B cell (primary cell): ENCODE data around the gene RBM46. TPM values are rescaled to one million over a fixed set of nuclear protein-coding genes. Genes with fewer than 3 reads are reported as not detected.
A peak's percentile ranks its signal among the peaks of the same experiment; 100 is the strongest.

Source experiments
- ATAC-seq: fragments of 200-7000 bp; cut with Tn5 transposase; one replicate; pipeline ENCODE4 v1.10.0; 2021; ENCODE audit warnings: low read depth, mild to moderate bottlenecking, moderate number of reproducible peaks, moderate library complexity
- CTCF ChIA-PET: fragments of 350-600 bp; sonication (Branson Sonifier 250); formaldehyde crosslinking; loops from one replicate; lab custom pipeline; 2021; ENCODE audit warnings: antibody characterized with exemption, inconsistent platforms; lab: Charles Lee
- POLR2A ChIA-PET: fragments of 350-600 bp; sonication (Branson Sonifier 250); formaldehyde crosslinking; loops from one replicate; lab custom pipeline; 2021; ENCODE audit warnings: antibody characterized with exemption; lab: Charles Lee
- DNase-seq: peaks from one replicate; pipeline ENCODE4 v3.0.0; 2013
- H2AFZ ChIP-seq: 2 replicates; pipeline ENCODE4 v1.6.1; 2012; ENCODE audit warnings: mild to moderate bottlenecking, low read depth, low read length; ENCODE audit not compliant: insufficient read depth, poor library complexity, severe bottlenecking
- H3K27ac ChIP-seq, 2 donors: 1 replicate in 1 of 2; 2 replicates in 1 of 2; pipeline ENCODE4 v1.5.1; 2012 to 2013; ENCODE audit warnings: low read length in 2 of 2, mild to moderate bottlenecking in 2 of 2, moderate library complexity in 1 of 2
- H3K27me3 ChIP-seq, 4 experiments: fragments of 200-600 bp in 1 of 4; sonication (generic) in 1 of 4; replicated peaks in 1 of 4; 1 replicate in 2 of 4; 2 replicates in 2 of 4; pipeline versions ENCODE4 v1.6.1 to v1.7.0; 2013 to 2016; ENCODE audit warnings: low read length in 3 of 4, mild to moderate bottlenecking in 2 of 4, mixed read lengths in 1 of 4, moderate library complexity in 1 of 4; ENCODE audit not compliant: insufficient read depth in 4 of 4, control insufficient read depth in 3 of 4; ENCODE audit errors: control extremely low read depth in 1 of 4
- H3K36me3 ChIP-seq, 2 experiments: replicated peaks in 1 of 2; 1 replicate in 1 of 2; 2 replicates in 1 of 2; pipeline versions ENCODE4 v1.6.1 to v1.7.1; 2013; ENCODE audit warnings: low read length in 1 of 2; ENCODE audit not compliant: insufficient read depth in 2 of 2, control insufficient read depth in 1 of 2; ENCODE audit errors: control extremely low read depth in 1 of 2, extremely low read depth in 1 of 2
- H3K4me1 ChIP-seq, 2 donors: fragments of 200-600 bp in 1 of 2; sonication (generic) in 1 of 2; 1 replicate in 1 of 2; 2 replicates in 1 of 2; pipeline versions ENCODE4 v1.5.1 to v1.6.1; 2013 to 2017; ENCODE audit warnings: low read length in 2 of 2; ENCODE audit not compliant: control insufficient read depth in 2 of 2, insufficient read depth in 2 of 2
- H3K4me2 ChIP-seq: replicated peaks from 2 replicates; pipeline ENCODE3; 2012; ENCODE audit warnings: mild to moderate bottlenecking, low read depth, low read length; ENCODE audit not compliant: poor library complexity, severe bottlenecking
- H3K4me3 ChIP-seq, 5 experiments: fragments of 200-600 bp in 1 of 5; sonication (generic) in 1 of 5; 1 replicate in 3 of 5; 2 replicates in 2 of 5; pipeline versions ENCODE4 v1.5.1 to v1.7.0; 2011 to 2016; ENCODE audit warnings: low read length in 4 of 5, mild to moderate bottlenecking in 4 of 5, low read depth in 2 of 5, control low read depth in 1 of 5, moderate library complexity in 1 of 5; ENCODE audit not compliant: insufficient read depth in 1 of 5; ENCODE audit errors: control extremely low read depth in 1 of 5, extremely low read depth in 1 of 5
- H3K79me2 ChIP-seq: fragments of 200-600 bp; sonication (generic); one replicate; pipeline ENCODE4 v1.6.0; 2016; ENCODE audit warnings: low read length; ENCODE audit not compliant: control insufficient read depth, insufficient read depth
- H3K9ac ChIP-seq: fragments of 200-600 bp; sonication (generic); 2 replicates; pipeline ENCODE4 v1.6.1; 2017; ENCODE audit warnings: mild to moderate bottlenecking, low read length, moderate library complexity
- H3K9me3 ChIP-seq, 3 donors: one replicate each; pipeline versions ENCODE4 v1.6.1 to v1.7.1; 2013; ENCODE audit warnings: low read length in 2 of 3; ENCODE audit not compliant: control insufficient read depth in 2 of 3, insufficient read depth in 1 of 3; ENCODE audit errors: control extremely low read depth in 1 of 3
- H4K20me1 ChIP-seq: 2 replicates; pipeline ENCODE4 v1.6.0; 2012; ENCODE audit warnings: mild to moderate bottlenecking, low read length; ENCODE audit not compliant: insufficient read depth, control insufficient read depth, poor library complexity, severe bottlenecking
- H3K27ac Mint-ChIP-seq: one replicate; pipeline ENCODE4 v1.8.0; 2021; ENCODE audit warnings: mixed read lengths
- H3K27me3 Mint-ChIP-seq: one replicate; pipeline ENCODE4 v1.8.0; 2021; ENCODE audit warnings: mixed read lengths
- H3K4me1 Mint-ChIP-seq: one replicate; pipeline ENCODE4 v1.8.0; 2021; ENCODE audit warnings: mixed read lengths
- H3K4me3 Mint-ChIP-seq: one replicate; pipeline ENCODE4 v1.8.0; 2021; ENCODE audit warnings: mixed read lengths
- H3K9me3 Mint-ChIP-seq: one replicate; pipeline ENCODE4 v1.8.0; 2022; ENCODE audit warnings: mixed read lengths; ENCODE audit not compliant: insufficient read depth
- CTCF ChIP-seq: fragments of 200-600 bp; IDR thresholded peaks from one replicate; pipeline ENCODE4 v1.8.0; 2022; ENCODE audit warnings: antibody characterized with exemption, mild to moderate bottlenecking
- EZH2 ChIP-seq: IDR thresholded peaks from 2 replicates; pipeline ENCODE4 v1.6.1; 2012; ENCODE audit warnings: borderline replicate concordance, low read depth, mild to moderate bottlenecking, moderate library complexity, low read length; ENCODE audit not compliant: insufficient read depth, poor library complexity, severe bottlenecking
- WGBS: methylation state at CpG from one replicate; pipeline ENCODE4 v1.1.5; 2013; ENCODE audit warnings: missing lambda C conversion rate; ENCODE audit not compliant: insufficient coverage; 5-methylcytosine and 5-hydroxymethylcytosine counted together
- intact Hi-C: fragments of 100-400 bp; cut with micrococcal nuclease; formaldehyde crosslinking; loops from one replicate; pipeline ENCODE4 v1.10.0; 2022
- polyA plus RNA-seq: library from polyadenylated mRNA; depleted of rRNA; stranded (reverse); fragments of >200 nt; gene quantifications from 2 replicates; pipeline ENCODE4 v1.2.3, GENCODE V29; 2012
- total RNA-seq, 2 donors: library from RNA; stranded (reverse); fragments of 120-200 nt in 1 of 2; gene quantifications; 1 replicate in 1 of 2; 2 replicates in 1 of 2; pipeline versions ENCODE4 v1.2.3 to v1.2.4, GENCODE V29; 2013 to 2022

The RBM46 gene
- total and polyA plus RNA-seq, 2 donors (not counting 1 experiment from before 2014, with no cell fraction given): not detected

- no peak overlapping the region for H3K4me3 Mint-ChIP-seq
- ATAC-seq: no peak
Measured at GRCh38 chr4:154854362-154854761, 73.3 kb downstream of the RBM46 start.

GRCh38 chr4:154858166-154858565, 77.1 kb downstream of the RBM46 start:
- Histone ChIP-seq H3K9ac (no peak overlapping the region), H3K4me3 (no peak overlapping the region), H3K36me3 (no peaks in the 10 kb centered on the region), H3K4me1 (no peaks in the 10 kb centered on the region), H3K4me2 (no peak overlapping the region), H3K27ac (no peak overlapping the region), H3K27me3 (no peaks in the 10 kb centered on the region), H4K20me1 (no peaks in the 10 kb centered on the region), H3K79me2 (no peaks in the 10 kb centered on the region), H3K9me3 (peaks cover 0 to 8% (median 0%) of the 10 kb centered on the region in 3 donors), H2AFZ (no peak overlapping the region)
- no peaks in the 10 kb centered on the region for H3K4me1 Mint-ChIP-seq
- intact Hi-C loops: no loop called here
- TF ChIP-seq EZH2 (no peak), CTCF (no peak)
- no peaks in the 10 kb centered on the region for H3K27me3 Mint-ChIP-seq
- WGBS: 82% methylated on average over 1 of the region's 1 CpG
- no peak for DNase-seq
- peaks cover under 1% of the 10 kb centered on the region for H3K9me3 Mint-ChIP-seq
- no peak overlapping the region for H3K27ac Mint-ChIP-seq
- no peak for ATAC-seq
- ChIA-PET CTCF (no interaction called here), POLR2A (no interaction called here)
- no peak overlapping the region for H3K4me3 Mint-ChIP-seq

More at GRCh38 chr4:154854362-154854761, 73.3 kb downstream of the RBM46 start:
- Histone ChIP-seq H3K4me3 (no peak overlapping the region), H2AFZ (no peak overlapping the region), H3K27ac (no peak overlapping the region), H4K20me1 (no peaks in the 10 kb centered on the region), H3K9ac (no peak overlapping the region), H3K27me3 (no peaks in the 10 kb centered on the region), H3K9me3 (peaks cover 0 to 3% (median 0%) of the 10 kb centered on the region in 3 donors), H3K36me3 (no peaks in the 10 kb centered on the region), H3K4me1 (no peaks in the 10 kb centered on the region), H3K79me2 (no peaks in the 10 kb centered on the region), H3K4me2 (no peak overlapping the region)
- Mint-ChIP-seq H3K4me1 (no peaks in the 10 kb centered on the region), H3K27me3 (peaks cover 7% of the 10 kb centered on the region), H3K27ac (no peak overlapping the region), H3K9me3 (no peaks in the 10 kb centered on the region)
- POLR2A ChIA-PET: no interaction called here
- TF ChIP-seq CTCF (peak; percentile 24), EZH2 (no peak)
- intact Hi-C loops: loop anchor here (2.0 kb wide), 1 partner anchor 516 kb away; no protein-coding TSS in a partner anchor
- CTCF ChIA-PET: no interaction called here
- no CpG with 5 or more reads among the region's 2 CpGs for WGBS
- DNase-seq: no peak
